IPS DF 4.7 (cell line): ENCODE results near the gene SND1.

Experiments used
- DNase-seq: peaks from one replicate; pipeline ENCODE4 v3.0.0-alpha.2; 2013; ENCODE audit warnings: low spot score; ENCODE audit errors: extremely low read depth

The SND1 gene

DNA sequence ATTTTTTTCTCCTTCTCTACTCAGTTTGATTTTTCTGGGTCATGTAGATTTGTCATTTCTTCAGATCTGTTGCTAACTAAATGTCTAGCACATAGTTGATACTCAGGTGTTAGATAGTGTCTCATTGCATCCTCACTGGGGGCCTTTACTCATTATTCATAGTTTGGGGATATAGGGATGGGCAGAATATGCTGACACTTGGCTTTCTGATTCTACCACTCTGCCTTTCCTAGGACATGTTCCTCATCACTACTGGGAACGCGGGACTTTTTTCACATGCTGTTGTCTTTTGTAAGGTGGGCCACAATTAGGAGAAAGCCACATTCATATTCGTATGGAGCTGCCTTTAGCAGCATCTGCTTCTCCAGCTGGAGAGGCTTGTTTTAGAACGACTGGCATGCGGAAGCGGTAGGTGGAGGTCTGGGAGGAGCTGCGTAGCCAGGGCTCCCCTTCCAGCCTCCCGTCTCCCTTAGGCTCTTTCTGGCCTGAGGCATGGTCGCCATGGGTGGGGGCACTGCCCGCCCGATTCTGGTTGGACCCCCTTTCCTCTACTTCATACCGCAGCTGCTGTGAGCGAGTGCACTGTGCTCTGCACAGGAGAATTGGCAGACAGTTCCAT lies 78.8 kb downstream of the SND1 start:
- DNase-seq, result no peak

DNA sequence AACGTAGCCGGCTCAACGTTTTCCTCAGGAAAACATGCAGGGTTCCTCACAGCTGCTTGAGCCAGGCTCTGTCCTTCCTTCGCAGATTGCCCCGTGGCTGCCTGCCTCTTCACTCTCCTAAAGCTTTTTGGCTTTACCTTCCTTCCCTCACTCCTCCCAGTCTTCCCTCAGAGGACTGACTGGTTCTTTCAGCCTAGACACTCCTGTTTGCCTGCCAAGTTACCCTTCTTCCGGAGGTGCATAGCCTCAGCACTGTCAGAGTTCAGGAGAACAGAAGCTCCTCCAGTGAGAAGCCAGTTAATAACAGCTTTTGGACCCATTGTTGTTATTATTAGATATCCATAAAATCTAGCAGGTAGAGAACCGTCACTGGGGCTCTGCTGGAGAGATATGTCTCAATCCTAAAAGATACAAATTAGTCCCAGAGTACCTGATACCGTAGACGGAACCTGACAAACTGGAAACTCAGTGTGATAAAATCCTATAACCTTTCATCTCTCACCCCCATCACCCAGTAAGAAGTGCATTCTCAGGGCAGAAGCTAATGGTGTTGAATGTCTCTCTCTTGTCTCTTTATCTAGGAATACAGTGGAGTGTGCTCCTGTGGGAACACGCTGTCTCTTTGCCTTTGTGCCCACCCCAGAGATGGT lies 79.6 kb downstream of the SND1 start:
- no peak for DNase-seq

DNA sequence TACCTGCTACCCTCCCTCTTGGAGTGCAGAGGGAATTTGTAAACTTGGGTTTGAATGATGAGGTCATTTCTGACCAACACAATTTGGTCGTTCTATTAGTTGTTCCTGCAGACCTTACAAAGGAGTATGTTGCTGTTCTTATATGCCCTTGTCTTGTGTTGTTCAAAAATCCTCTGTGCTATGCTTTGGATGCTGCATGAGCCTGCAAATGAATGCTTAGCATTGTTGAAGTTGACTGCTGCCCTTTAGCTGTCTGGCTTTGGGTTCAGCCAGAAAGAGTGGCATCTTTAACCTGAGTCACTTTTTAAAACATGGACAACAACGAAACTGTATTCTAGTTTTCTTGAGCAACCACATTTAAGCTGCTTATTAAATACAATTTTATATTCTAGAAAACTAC lies 80.3 kb downstream of the SND1 start:
- no peak for DNase-seq

DNA sequence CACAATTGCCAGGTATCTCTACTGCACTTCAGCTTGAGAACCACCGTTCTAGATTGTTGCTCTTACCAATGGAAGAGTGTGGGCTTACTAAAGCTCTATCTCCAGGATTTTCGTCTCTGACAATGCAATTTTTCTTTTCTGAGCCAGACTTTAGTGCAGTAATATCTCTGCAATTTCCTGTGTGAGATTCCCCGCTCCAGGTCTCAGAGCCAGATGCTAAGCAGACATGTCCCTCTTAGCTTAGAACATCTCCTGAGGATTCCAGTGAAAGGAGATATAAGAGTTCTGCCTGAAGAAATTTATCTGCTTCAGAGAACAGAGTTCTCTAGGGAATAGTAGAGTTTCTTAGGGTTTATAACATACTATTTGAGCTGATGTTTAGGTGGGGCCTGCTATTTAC lies 82.0 kb downstream of the SND1 start:
- DNase-seq, result no peak

DNA sequence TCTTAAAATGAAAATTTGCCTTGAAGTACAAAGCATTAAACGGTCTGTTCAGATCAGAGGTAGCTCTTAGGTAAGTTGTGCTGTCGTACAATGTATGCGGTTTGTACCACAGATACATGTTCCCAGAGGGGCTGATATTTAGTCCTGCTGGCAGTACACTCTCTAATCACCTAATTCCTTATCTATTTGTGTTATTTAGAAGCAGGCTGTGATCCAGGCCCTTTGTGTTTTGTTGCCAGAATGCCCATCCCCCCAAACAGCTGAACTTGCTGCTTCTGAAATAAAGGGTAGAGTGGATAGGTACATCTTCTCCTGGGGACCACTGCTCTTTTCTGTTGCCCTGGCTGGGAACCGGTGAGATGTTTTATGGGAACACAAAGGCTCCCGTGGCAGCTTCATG lies 84.5 kb downstream of the SND1 start:
- DNase-seq, result no peak

DNA sequence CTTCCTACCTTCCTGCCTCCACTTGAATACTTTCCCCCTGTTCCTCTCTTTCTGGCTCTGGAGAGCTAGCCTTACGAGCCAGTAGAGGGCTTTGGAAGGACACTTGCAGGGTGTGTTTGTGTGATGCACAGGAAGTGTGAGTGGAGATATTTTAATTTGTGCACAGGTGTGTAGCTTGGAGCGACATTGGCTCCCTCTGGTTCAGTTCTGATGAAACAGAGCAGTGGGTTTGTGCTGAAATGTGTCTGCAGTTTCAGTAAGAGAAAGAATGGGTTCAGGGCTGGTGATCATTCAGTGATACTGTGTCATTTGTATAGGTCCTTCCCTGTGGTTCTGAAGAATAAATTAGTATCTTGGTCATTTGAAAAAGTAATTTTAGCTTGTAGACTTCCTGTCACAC lies 86.9 kb downstream of the SND1 start:
- DNase-seq, result no peak

DNA sequence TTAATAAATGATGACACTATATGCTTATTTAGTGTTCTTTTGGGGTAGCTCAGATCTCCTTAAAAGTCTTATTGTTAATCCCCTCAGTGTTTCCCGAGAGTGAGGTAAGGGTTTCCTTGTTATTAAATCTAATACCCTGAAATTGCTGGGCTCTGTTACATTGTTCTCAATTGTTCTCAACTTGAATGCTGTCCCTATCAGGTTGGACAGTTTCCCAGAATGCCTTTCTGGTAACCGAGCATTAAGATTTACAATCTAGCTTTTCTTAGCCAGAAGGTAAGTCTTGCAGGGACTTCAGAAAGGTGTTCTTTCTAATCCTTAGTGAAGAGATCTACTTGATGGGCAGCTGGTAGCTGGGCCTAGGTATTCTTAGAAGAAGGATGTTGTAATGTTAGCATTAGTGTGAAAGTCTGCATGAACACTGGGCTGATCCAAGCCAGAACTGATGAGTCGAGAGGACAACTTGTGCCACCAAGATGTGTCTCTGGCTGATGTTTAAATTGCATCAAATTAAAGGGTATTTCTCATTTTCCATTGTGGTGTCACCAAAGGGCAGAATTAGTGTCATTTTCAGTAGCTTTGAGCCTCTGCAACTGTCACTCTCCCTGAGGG lies 89.9 kb downstream of the SND1 start:
- no peak for DNase-seq

DNA sequence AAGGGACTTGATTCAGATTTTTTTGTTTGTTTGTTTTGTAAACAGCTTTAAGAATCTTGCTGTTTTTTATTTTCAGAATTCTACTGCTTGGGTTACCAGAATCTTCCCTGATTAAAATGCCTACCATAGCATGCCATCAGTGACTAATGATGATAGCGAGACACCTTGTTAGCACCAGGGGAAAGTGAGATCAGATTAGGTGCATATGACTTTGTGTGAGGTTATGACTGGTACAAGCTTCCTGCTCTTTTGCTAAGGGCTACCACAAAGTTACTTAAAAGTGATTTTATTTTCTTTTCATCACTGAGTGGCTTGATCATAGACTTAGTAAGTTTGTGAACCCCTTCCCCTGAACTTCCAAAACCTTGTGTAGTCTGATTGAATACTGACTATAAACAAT lies 93.5 kb downstream of the SND1 start:
- DNase-seq, result no peak

- no peak for DNase-seq
Observed at GRCh38 chr7:127751062-127751461, 99.1 kb downstream of the SND1 start.

DNA sequence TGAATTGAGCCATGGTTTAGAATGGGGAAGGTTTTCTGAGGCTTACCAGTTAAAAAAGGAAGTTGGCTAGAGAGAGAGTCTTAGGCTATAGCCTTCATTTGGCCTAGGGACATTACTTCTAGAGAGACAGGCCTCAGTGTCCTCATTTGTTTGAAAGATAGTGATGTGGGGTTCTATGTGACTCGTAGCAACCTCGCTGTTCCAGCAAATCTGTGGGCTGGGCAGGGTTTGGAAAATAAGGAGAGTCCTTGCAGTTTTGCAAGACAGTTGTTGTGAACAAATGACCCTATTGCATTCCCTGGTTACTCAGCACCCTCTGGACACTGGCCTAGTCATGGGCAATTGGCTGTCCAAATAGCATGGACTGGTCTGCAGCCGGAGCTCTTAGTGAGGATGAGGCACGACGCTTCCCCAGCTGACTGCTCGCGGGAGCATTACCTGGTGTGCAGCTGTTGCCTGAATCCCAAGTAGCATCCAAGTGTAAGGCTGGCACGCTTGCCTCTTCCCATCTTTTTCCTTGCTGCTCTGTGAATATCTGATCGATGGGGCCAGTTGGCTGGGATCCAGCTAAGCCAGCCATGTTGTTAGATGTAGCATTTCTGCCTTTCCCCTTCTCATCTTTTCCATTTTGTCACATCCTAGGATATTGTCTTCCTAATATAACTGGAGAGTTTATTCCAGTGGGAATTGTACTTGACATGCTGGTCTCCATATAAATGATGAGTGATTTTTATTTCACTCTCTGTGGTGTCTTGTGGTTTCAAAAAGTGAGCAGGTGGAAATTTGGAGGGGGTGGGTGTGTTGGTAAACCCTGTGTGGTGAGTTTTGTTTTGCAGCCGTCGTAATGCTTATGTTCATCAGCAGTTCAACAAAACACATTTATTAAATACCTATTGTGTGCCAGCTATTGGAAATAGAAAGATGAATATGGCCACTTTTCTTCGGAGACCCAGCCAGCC lies 99.8 kb downstream of the SND1 start:
- no peak for DNase-seq

- no peak for DNase-seq
Observed at GRCh38 chr7:127752829-127753228, 100.8 kb downstream of the SND1 start.

DNA sequence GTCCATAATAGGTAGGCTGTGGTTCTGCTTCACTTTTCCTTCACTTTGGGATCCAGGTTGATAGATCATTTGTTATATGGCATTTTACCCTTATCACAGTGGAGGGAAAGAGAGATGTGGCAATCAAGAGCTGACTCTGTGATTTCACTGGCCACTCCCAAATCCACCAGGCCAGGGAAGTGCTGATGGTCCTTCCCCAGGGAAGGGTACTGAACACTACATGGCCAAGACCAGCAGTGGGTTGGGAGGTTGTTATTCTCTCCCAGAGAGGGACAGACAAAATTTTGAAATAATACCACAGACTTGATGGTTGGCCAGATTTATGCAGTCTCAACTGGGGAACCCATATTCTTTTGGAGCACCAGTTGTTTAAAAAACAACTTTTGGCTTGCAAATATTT lies 102.5 kb downstream of the SND1 start:
- no peak for DNase-seq

GRCh38 chr7:127755521-127755920 lies 103.5 kb downstream of the SND1 start:
- DNase-seq, result no peak

DNA sequence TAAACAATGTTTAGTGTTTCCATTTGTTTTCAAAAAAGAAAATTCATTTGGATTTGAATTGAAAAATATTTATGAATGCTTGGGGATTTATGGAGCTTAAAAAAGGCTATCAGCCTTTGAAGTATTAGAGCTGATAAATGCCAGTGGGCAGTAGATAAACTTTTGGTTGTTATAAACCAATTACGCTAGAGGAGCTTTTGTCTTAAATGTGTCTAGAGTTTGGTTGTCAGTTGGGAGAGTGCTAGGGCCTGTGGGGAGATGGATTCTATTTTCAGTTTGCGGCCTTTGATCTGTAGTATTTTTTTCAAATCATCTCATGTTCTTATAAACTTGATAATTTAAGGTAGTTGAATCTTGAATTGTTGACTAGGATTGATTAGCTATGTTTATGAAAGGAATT lies 104.0 kb downstream of the SND1 start:
- DNase-seq, result no peak

- DNase-seq, result no peak
Observed at GRCh38 chr7:127758105-127758504, 106.1 kb downstream of the SND1 start.

GRCh38 chr7:127758845-127759244 lies 106.9 kb downstream of the SND1 start:
- DNase-seq, result no peak

DNA sequence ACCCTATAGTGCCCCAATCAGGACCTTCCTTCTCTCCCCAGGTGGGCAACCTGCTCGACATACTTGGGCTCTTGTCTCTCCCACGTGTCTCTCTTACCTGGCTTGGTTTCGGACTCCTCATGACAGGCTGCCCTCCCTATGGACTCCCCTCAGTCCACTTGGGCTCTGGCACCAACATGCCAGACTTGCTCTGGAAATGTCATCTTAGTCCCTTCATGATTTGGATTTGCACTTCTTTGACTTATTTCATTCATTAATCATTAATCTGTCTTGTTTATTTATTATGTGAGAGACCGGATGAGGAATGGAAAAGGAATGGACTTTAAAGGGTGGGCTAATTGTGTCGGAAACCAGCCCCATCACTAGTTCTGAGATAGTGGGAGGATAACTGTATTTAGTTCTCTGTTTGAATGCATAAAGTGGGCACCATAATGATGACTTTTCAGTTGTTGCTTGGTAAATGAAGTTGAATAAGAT lies 108.0 kb downstream of the SND1 start:
- no peak for DNase-seq

- no peak for DNase-seq
Observed at GRCh38 chr7:127760436-127761031, 108.5 kb downstream of the SND1 start.

DNA sequence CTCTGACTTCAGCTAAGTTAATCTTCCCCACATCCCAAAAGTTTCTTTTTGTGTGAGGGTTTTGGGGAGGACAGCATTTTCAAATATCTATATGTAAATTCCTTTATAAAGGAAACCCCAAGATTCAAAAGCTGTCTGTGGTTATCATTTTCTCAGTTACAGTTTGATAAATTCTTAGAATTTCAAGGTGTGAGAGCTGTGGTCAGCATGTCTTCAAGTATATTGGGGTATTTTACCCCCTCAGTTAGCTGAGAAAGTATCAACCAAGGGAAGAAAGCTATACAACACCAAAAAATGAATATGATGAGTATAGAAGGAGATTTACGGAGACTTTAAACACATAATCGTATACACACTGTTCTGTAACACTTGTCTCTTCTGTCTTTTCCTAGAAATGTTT lies 109.2 kb downstream of the SND1 start:
- DNase-seq, result no peak

DNA sequence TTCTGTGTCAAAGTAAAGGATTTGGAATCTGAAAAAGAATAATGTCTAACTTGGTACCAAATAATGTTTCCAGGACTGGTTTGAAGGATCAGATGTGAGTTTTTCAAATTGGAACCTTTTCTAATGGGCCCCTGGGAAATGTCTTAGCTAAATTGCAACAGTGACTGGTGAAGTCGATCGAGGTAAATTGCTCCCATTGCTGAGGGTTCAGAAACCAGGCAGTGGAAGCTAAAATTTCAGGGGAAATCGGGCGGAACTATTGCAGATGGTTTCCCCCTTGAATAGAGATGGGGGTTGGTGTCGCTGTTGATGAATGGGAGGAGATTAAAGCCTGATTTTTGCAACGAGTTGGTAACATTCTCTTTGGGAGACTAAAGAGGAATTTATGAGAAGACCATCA lies 112.7 kb downstream of the SND1 start:
- DNase-seq, result no peak

- no peak for DNase-seq
Observed at GRCh38 chr7:127765150-127765549, 113.2 kb downstream of the SND1 start.
